T-helper 1 cell treated with Interleukin-12 subunit alpha and Interleukin-12 subunit beta and Interleukin-4 antibody, amounts not matched to agents 30 μg/mL and 1 μg/mL, for 36 hours (primary cell): Measurements from ENCODE around the gene IL11RA.

Experiments
- H3K27ac Mint-ChIP-seq: one replicate; pipeline ENCODE4 v1.8.0; 2021; ENCODE audit warnings: mild to moderate bottlenecking, mixed read lengths
- H3K27me3 Mint-ChIP-seq: one replicate; pipeline ENCODE4 v1.8.0; 2021; ENCODE audit warnings: low read depth, mixed read lengths
- H3K36me3 Mint-ChIP-seq: one replicate; pipeline ENCODE4 v1.8.0; 2021; ENCODE audit warnings: low read depth, mixed read lengths
- H3K4me1 Mint-ChIP-seq: one replicate; pipeline ENCODE4 v1.8.0; 2021; ENCODE audit warnings: low read depth, mixed read lengths
- H3K4me3 Mint-ChIP-seq: one replicate; pipeline ENCODE4 v1.8.0; 2021; ENCODE audit warnings: mild to moderate bottlenecking, moderate library complexity, mixed read lengths
- H3K9me3 Mint-ChIP-seq: one replicate; pipeline ENCODE4 v1.8.0; 2021; ENCODE audit warnings: mixed read lengths

Gene IL11RA

DNA sequence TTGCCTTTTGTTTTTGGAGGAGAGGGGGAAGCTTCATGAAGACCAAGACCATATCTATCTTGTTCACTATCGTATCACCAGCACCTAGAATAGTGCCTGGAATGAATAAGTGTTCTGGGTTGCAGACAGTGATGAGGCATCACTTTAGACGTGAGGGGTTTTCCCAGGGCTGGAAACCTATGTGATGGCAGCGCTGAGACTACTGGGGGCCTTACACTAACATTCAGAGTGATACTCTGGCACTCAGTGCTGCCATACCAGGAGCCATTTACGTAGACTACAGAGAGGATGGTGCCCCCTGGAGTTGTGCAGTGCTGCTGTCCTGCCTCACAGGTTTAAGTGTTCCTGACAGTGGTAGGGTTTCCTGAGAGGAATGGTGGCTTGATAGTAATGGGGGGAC is 32.2 kb downstream of the IL11RA start:
- Mint-ChIP-seq H3K4me1 (no peaks in the 10 kb centered on the region), H3K9me3 (no peaks in the 10 kb centered on the region), H3K4me3 (no peak overlapping the region), H3K27me3 (no peaks in the 10 kb centered on the region), H3K27ac (no peak overlapping the region), H3K36me3 (no peaks in the 10 kb centered on the region)

DNA sequence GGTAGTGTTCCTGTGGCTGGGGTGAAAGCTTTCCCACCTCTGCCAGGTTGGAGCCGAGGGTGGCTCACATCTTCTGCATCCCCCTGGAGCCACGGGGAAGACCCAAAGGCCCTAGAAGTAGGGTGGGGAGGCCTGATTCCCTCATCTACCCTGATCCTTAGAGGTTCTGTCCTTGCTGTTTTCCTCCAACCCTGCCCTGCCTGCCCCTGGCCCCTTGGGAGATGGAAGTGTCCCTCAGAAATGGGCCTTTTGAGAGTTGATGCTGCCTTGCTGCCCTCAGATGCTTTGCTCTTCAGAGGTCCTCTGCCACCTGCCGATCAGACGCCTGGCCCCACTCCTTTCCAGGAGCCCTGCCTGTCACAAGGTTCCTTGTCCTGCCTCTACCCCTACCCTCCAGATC is 32.8 kb downstream of the IL11RA start:
- Mint-ChIP-seq H3K9me3 (no peaks in the 10 kb centered on the region), H3K4me1 (no peaks in the 10 kb centered on the region), H3K4me3 (no peak overlapping the region), H3K27me3 (no peaks in the 10 kb centered on the region), H3K27ac (no peak overlapping the region), H3K36me3 (no peaks in the 10 kb centered on the region)

DNA sequence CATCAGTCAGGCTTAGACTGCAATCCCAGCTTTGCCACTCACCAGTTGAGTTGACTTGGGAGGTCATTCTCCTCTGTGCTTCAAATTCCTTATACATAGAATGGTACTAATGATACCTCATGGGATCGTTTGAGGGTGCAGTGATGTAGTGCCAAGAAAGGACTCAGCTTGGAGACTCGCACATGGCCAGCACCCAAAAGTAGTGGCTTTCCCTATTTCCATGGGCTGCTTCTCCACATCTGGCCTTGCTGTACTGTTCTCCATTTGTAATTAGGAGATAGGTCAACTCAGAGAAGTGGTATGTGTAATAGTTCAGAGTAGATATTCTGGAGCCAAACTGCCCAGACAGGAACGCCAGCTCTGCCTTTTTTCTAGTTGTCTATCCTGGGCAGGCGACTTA is 33.6 kb downstream of the IL11RA start:
- Mint-ChIP-seq H3K4me1 (no peaks in the 10 kb centered on the region), H3K36me3 (no peaks in the 10 kb centered on the region), H3K9me3 (no peaks in the 10 kb centered on the region), H3K27me3 (no peaks in the 10 kb centered on the region), H3K4me3 (no peak overlapping the region), H3K27ac (no peak overlapping the region)

DNA sequence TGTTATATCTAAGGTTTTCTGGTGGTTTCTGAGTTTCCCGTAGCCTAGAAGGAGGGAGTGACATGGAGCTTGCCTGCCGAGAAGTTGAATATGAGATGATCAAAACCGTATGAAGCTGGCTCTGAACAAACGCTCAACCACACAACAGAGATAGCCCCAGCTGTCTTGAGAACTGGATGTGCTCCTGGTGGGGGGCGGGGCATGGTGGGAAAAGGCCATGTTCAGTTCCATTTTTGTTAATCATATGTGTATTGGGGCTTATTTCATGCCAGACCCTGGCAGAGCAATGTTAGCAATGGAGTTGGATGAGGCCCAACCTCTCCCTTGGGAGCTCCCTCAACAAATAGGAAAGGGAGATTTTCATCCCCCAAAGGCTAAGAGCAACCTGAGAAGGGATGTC is 34.2 kb downstream of the IL11RA start:
- Mint-ChIP-seq H3K27ac (no peak overlapping the region), H3K36me3 (no peaks in the 10 kb centered on the region), H3K9me3 (no peaks in the 10 kb centered on the region), H3K4me1 (no peaks in the 10 kb centered on the region), H3K4me3 (no peak overlapping the region), H3K27me3 (no peaks in the 10 kb centered on the region)

DNA sequence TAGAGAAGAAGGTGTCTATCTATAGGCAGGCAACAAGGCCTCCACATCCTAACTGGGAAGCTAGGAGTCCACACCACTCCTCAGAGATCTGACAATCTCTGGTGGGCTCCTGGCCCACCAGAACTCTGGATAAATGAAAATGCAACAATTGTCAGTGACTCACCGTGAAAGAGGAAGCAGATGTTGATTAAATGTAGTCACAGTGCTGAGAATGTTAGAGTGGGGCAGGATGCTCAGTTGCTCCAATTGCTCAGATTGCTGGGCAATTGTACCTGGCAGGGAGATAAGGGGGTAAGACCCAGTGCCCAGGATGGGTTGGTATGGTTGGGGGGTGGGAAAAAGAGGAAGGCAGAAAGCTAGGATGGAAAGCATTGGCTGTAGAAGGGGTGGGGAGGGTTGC is 34.7 kb downstream of the IL11RA start:
- Mint-ChIP-seq H3K27me3 (no peaks in the 10 kb centered on the region), H3K36me3 (no peaks in the 10 kb centered on the region), H3K4me1 (no peaks in the 10 kb centered on the region), H3K27ac (no peak overlapping the region), H3K9me3 (no peaks in the 10 kb centered on the region), H3K4me3 (no peak overlapping the region)

GRCh38 chr9:34687276-34688030 is 35.5 kb downstream of the IL11RA start:
- no peaks in the 10 kb centered on the region for H3K36me3 Mint-ChIP-seq
- no peak overlapping the region for H3K4me3 Mint-ChIP-seq
- no peak overlapping the region for H3K27ac Mint-ChIP-seq
- no peaks in the 10 kb centered on the region for H3K9me3 Mint-ChIP-seq
- H3K27me3 Mint-ChIP-seq = no peaks in the 10 kb centered on the region
- no peaks in the 10 kb centered on the region for H3K4me1 Mint-ChIP-seq

- Mint-ChIP-seq H3K27me3 (no peaks in the 10 kb centered on the region), H3K27ac (no peak overlapping the region), H3K9me3 (no peaks in the 10 kb centered on the region), H3K4me3 (no peak overlapping the region), H3K36me3 (no peaks in the 10 kb centered on the region), H3K4me1 (no peaks in the 10 kb centered on the region)
These were observed 36.5 kb downstream of the IL11RA start for GRCh38 chr9:34688329-34689115.

DNA sequence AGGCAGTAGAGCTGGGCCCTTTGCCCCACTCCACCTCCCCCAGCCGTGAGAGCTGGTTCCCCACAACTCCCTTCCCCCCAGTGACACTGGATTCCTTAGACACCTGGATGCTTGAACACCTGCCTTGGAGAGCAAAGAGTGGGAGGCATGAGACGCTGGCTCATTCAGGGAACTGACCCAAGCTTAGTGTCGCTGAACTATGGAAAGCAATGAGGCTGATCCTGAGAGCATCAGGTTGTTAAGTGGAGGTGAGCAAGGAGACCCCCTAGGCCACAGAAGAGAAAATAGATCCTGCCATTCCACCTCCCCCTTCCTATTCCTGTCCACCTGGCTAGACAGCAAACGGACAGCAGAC is 37.1 kb downstream of the IL11RA start:
- no peaks in the 10 kb centered on the region for H3K36me3 Mint-ChIP-seq
- no peak overlapping the region for H3K27ac Mint-ChIP-seq
- no peaks in the 10 kb centered on the region for H3K27me3 Mint-ChIP-seq
- H3K4me1 Mint-ChIP-seq = no peaks in the 10 kb centered on the region
- H3K4me3 Mint-ChIP-seq = no peak overlapping the region
- H3K9me3 Mint-ChIP-seq = no peaks in the 10 kb centered on the region

DNA sequence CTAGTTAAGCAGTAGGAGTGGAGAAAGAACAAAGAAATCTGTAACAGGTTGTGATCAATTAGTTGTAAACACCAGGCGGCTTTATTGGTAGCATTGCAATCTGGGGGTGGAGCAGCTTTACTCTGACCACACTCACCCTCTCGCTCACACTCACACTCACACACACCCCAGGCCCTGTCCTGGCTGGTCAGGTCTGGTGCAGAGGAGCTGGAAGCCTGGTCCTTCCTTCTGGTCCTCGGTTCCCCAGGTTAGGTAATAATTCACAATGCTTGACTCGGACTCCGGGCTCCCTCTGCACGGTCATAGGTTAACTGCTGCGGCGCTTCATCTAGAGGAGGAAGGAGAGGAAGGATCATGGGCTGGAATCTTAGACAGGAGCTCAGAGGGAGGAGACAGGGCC is 37.5 kb downstream of the IL11RA start:
- Mint-ChIP-seq H3K4me1 (no peaks in the 10 kb centered on the region), H3K27me3 (no peaks in the 10 kb centered on the region), H3K36me3 (no peaks in the 10 kb centered on the region), H3K4me3 (no peak overlapping the region), H3K9me3 (no peaks in the 10 kb centered on the region), H3K27ac (no peak overlapping the region)

GRCh38 chr9:34690983-34691935 is 39.3 kb downstream of the IL11RA start, which contains the start of gene CCL19:
Gene CCL19 (minus strand): TSS chr9:34691276. CDS start chr9:34691139, 137 bp downstream.
- Mint-ChIP-seq H3K27ac (no peak within 1 kb of the TSS), H3K9me3 (no peaks in the 10 kb centered on the region), H3K4me1 (no peaks in the 10 kb centered on the region)

GRCh38 chr9:34691936-34692315 is 39.9 kb downstream of the IL11RA start:
- no peak overlapping the region for H3K4me3 Mint-ChIP-seq
- H3K27me3 Mint-ChIP-seq = no peaks in the 10 kb centered on the region

More at GRCh38 chr9:34690983-34691935, 39.3 kb downstream of the IL11RA start, which contains the start of gene CCL19:
- no peaks in the 10 kb centered on the region for H3K36me3 Mint-ChIP-seq
- no peaks in the 10 kb centered on the region for H3K27me3 Mint-ChIP-seq
- H3K4me3 Mint-ChIP-seq = no peak within 1 kb of the TSS

GRCh38 chr9:34693560-34693959 is 41.6 kb downstream of the IL11RA start:
- H3K27ac Mint-ChIP-seq = no peak overlapping the region
- no peaks in the 10 kb centered on the region for H3K4me1 Mint-ChIP-seq
- no peak overlapping the region for H3K4me3 Mint-ChIP-seq
- H3K27me3 Mint-ChIP-seq = no peaks in the 10 kb centered on the region
- H3K9me3 Mint-ChIP-seq = no peaks in the 10 kb centered on the region
- no peaks in the 10 kb centered on the region for H3K36me3 Mint-ChIP-seq

More at GRCh38 chr9:34691936-34692315, 39.9 kb downstream of the IL11RA start:
- H3K4me1 Mint-ChIP-seq = no peaks in the 10 kb centered on the region
- H3K36me3 Mint-ChIP-seq = no peaks in the 10 kb centered on the region
- no peak overlapping the region for H3K27ac Mint-ChIP-seq
- H3K9me3 Mint-ChIP-seq = no peaks in the 10 kb centered on the region

GRCh38 chr9:34694811-34695210 is 42.8 kb downstream of the IL11RA start:
- H3K27me3 Mint-ChIP-seq = peaks cover 7% of the 10 kb centered on the region
- no peak overlapping the region for H3K4me3 Mint-ChIP-seq
- H3K27ac Mint-ChIP-seq = no peak overlapping the region
- H3K9me3 Mint-ChIP-seq = no peaks in the 10 kb centered on the region
- no peaks in the 10 kb centered on the region for H3K4me1 Mint-ChIP-seq
- no peaks in the 10 kb centered on the region for H3K36me3 Mint-ChIP-seq

DNA sequence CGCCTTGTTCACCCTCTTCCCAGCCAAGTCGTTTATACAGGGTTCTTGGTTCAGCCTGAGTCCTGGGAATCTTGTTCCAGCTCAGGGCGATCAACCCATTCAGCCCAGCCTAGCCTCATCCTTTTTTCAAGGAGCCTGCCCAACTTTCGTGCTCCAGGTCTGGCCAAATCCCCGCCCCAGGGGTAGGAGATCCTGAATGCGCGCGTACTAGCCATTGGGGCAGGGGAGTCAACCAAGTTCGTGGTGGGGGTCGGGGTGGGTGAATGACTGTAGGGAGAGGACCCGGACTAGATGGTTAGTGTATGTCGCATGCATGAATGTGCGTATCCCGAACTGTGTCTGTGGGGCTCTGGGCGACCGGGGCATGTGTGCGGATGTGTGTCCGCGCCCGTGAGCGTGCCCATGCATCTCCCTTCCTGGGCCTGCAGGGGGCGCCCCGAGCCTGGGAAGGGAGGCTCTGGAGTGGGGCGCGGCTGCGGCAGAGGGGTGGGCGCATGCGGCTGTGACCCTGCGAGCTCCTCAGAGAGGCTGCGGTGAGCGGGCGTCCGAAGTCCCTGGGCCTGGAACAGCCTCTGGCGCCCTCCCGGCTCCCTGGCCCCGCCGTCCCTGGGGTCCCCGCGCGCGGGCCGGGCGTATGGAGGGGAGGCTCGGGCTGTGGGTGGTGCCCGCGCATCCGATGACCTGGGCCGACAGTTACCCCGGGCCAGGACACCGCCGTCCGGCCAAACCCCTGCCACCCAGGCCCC is 49.2 kb downstream of the IL11RA start:
- Mint-ChIP-seq H3K9me3 (no peaks in the 10 kb centered on the region), H3K4me1 (peaks cover 13% of the 10 kb centered on the region), H3K27ac (no peak overlapping the region), H3K36me3 (no peaks in the 10 kb centered on the region), H3K27me3 (peaks cover 16% of the 10 kb centered on the region), H3K4me3 (peak overlapping the region; percentile 12)
